ENCODE data around the gene LRIT2.

Gene LRIT2

DNA sequence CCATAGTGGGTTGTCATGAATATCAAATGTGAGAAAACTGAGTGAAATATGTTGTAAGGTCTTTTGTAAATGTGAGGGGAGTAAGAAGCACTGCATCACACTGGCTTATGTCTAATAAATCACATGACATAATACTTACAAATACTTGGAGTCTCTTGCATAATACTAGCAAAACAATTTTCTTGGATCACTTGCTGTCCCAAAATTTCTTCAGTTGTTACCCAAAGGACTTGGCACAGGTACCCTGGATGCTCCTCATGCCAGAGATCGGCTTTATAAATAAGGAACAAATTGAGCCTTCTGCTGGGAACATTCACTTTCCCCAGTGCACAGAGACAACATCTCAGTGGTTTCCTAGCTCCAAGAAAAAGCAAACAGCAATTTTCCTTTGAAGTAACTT lies 5.0 kb upstream of the LRIT2 start:
- Mint-ChIP-seq H3K9me3 (no peaks in the 10 kb centered on the region), H3K27me3 (peaks cover 7% of the 10 kb centered on the region), H3K36me3 (ENCODE audit: low read depth) (no peaks in the 10 kb centered on the region), H3K4me1 (ENCODE audit: low read depth) (no peaks in the 10 kb centered on the region), H3K27ac (no peak overlapping the region), H3K4me3 (no peak overlapping the region)

DNA sequence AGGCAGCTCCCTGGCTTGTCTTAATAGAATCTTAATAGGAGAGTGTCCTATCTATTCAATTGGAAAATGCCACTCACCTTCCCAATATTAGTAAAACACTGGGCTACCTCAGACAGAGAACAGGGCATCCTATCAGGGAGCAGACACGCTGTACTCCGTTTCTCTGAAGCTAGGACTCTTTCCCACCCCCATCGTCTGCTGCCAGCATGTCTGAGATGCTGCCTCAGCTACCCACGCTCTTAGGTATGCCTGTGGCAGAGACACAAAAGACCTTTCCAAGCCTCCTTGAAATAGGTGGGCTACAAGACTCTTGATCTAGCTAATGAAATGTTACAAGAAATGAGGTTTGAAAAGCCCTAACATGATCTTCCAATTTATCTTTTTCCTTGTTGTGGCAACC lies 2.5 kb upstream of the LRIT2 start:
- Mint-ChIP-seq H3K27me3 (peaks cover 11% of the 10 kb centered on the region), H3K9me3 (no peaks in the 10 kb centered on the region), H3K36me3 (ENCODE audit: low read depth) (no peaks in the 10 kb centered on the region), H3K4me3 (no peak overlapping the region), H3K4me1 (ENCODE audit: low read depth) (no peaks in the 10 kb centered on the region), H3K27ac (no peak overlapping the region)

DNA sequence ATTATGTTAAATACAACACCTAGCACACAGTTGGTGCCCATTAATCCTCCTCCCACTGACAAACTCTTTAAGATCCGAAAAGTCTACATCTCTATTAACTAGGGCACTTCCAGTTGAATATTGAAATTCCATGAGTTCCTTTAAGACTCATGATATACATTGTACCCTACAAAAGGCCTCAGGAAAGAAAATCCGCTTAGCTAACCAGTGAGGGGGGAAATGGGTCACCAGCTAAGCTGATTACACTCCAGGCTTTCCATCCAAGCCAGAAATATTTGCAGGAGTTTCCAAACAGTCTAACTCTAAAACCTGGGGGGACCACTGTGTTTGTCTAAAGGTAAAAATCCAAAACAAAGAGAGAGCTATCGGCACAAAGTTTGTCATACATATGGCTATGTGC lies 1.3 kb upstream of the LRIT2 start:
- peaks cover 11% of the 10 kb centered on the region for H3K27me3 Mint-ChIP-seq
- H3K36me3 Mint-ChIP-seq (ENCODE audit: low read depth): no peaks in the 10 kb centered on the region
- no peaks in the 10 kb centered on the region for H3K9me3 Mint-ChIP-seq
- no peak overlapping the region for H3K4me3 Mint-ChIP-seq
- no peak overlapping the region for H3K27ac Mint-ChIP-seq
- H3K4me1 Mint-ChIP-seq (ENCODE audit: low read depth): no peaks in the 10 kb centered on the region

DNA sequence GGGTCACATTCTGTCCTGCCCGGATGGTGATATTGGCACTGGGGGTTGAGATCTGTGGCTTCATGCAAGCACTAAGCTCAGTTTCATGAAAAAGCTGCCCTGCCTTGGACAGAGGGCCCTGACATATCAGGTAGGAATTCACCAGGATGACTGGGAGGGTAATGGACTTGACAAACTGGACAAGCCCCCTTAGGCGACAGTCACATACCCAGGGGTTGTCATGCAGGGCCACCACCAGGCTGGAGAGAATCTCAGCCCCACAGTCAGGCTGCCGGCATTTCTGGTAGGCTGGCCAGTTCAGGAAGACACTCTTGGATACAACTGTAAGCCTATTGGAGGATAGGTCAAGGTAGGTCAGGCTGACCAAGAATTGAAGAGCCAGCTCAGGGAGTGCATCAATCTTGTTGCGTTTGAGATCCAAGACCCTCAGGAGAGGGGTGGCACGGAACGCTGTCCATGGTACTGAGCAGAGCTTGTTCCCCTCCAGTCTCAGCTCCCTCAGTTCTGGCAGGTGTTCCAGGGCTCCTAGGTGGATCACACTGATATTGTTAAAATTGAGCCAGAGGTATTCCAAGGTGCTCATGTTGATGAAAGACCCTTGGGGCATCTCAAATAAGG lies 824 bp downstream of the LRIT2 start:
- H3K4me1 Mint-ChIP-seq (ENCODE audit: low read depth): no peaks in the 10 kb centered on the region
- H3K36me3 Mint-ChIP-seq (ENCODE audit: low read depth): no peaks in the 10 kb centered on the region
- no peak overlapping the region for H3K27ac Mint-ChIP-seq
- H3K9me3 Mint-ChIP-seq: peaks cover 2% of the 10 kb centered on the region
- H3K4me3 Mint-ChIP-seq: no peak overlapping the region
- peaks cover 11% of the 10 kb centered on the region for H3K27me3 Mint-ChIP-seq

DNA sequence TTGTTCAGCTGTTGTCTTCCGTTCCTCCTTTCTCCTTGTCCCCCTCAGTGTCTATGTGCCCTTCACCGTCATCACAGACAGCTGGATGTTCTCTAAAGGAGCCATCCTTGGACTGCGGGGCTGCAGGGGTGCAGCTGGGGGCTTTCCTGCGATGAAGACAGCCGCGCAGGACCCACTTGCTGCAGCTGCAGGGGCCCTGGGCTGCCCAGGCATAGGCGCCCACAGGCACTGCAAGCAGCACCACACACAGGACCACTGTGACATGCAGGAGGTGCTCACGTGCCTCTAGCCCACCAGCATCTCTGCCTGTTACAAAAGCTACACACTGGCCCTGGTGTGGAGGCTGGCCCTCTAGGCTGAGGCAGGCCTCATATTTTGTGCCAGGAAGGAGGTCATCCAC lies 3.4 kb downstream of the LRIT2 start:
- H3K27ac Mint-ChIP-seq: no peak overlapping the region
- H3K27me3 Mint-ChIP-seq: peaks cover 12% of the 10 kb centered on the region
- no peak overlapping the region for H3K4me3 Mint-ChIP-seq
- H3K4me1 Mint-ChIP-seq (ENCODE audit: low read depth): no peaks in the 10 kb centered on the region
- H3K36me3 Mint-ChIP-seq (ENCODE audit: low read depth): no peaks in the 10 kb centered on the region
- peaks cover 6% of the 10 kb centered on the region for H3K9me3 Mint-ChIP-seq

DNA sequence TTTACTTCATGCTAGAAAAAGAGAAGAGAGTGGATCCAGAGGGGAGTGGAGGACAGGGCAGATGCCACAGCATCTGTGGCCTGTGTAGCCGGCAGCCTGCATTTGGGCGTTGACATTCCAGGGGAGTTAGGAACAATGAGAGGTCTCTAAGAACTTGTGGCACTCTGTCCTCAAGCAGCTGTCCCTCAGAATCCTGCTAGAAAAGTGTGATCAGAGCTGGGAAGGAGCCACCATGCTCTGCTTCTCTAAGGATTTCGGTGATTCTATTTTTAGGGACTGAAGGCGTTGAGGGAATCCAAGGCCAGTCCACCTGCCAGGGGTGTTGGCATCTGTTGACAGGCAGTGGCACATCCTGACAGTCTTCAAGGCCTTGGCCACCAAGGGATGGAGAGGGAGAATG lies 7.6 kb downstream of the LRIT2 start:
- peaks cover 6% of the 10 kb centered on the region for H3K9me3 Mint-ChIP-seq
- H3K27ac Mint-ChIP-seq: no peak overlapping the region
- H3K4me3 Mint-ChIP-seq: no peak overlapping the region
- H3K36me3 Mint-ChIP-seq (ENCODE audit: low read depth): no peaks in the 10 kb centered on the region
- H3K4me1 Mint-ChIP-seq (ENCODE audit: low read depth): no peaks in the 10 kb centered on the region
- H3K27me3 Mint-ChIP-seq: peaks cover 5% of the 10 kb centered on the region

DNA sequence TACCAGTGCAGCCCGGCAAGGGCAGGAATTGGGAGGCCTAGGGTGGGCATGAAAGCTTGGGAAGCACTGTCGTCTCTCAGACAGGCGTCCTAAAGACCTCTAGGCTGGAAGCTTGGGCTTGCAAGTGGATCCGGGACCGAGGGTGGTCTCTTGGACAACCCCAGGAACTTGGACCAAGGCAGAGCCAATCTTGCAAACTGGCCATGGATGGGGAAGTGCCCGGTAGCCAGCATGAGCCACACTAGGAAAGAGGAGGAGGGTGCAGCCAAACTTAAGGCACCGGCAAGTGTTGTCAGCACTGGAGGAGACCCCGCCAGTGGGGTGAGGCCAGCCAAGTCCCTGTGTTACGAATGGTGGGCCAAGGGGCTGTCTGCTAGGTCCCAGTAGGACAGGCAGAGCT lies 8.5 kb downstream of the LRIT2 start:
- Mint-ChIP-seq H3K4me1 (ENCODE audit: low read depth) (no peaks in the 10 kb centered on the region), H3K36me3 (ENCODE audit: low read depth) (no peaks in the 10 kb centered on the region), H3K27me3 (peaks cover 5% of the 10 kb centered on the region), H3K27ac (no peak overlapping the region), H3K9me3 (peaks cover 6% of the 10 kb centered on the region), H3K4me3 (no peak overlapping the region)

DNA sequence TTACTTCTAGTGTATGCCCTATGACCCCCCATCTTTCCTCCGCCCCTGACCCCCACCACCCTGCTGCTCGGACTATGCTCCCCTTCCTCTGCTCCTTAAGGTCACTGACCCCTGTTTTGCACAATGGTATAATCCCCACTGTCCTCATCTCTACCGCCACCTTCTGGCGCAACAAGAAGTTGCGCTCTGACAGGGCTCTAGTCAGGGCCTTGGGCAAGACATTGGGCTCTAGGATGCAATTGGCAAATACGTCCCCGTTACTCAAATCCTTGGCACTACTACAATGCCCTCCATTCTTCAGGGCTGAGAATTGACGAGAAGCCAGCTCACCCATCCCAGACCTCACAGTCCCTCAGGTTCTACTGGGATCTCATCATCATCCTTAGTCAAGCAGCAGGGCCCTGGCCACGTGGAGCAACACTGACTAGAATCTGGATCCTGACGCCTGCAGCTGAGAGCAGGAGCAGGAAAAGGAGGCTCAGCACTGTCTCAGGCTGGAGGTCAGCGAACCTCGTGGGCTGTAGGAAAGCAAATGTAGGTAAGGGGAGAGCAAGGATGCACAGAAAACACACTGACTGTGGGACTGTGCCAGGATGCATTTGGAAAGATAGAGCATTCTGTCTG lies 10.6 kb downstream of the LRIT2 start:
- peaks cover 5% of the 10 kb centered on the region for H3K27me3 Mint-ChIP-seq
- no peak overlapping the region for H3K4me3 Mint-ChIP-seq
- H3K36me3 Mint-ChIP-seq (ENCODE audit: low read depth): no peaks in the 10 kb centered on the region
- H3K4me1 Mint-ChIP-seq (ENCODE audit: low read depth): no peaks in the 10 kb centered on the region
- no peak overlapping the region for H3K27ac Mint-ChIP-seq
- peaks cover 6% of the 10 kb centered on the region for H3K9me3 Mint-ChIP-seq

DNA sequence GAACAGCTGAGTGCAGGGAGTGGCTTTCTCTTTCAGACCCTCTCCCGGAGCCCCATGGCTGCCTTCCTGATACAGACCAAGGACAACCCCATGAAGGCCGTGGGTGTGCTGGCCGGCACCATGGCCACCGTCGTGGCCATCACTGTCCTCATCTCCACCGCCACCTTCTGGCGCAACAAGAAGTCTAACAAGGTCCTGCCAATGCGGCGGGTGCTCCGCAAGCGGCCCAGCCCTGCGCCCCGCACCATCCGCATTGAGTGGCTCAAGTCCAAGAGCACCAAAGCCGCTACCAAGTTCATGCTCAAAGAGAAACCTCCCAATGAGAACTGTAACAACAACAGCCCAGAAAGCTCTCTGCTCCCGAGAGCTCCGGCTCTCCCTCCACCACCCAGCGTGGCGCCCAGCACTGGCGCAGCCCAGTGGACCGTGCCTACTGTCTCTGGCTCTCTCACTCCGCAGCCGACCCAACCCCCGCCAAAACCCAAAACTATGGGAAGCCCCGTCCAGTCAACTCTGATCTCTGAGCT lies 11.2 kb downstream of the LRIT2 start:
- Mint-ChIP-seq H3K27ac (no peak overlapping the region), H3K9me3 (peaks cover under 1% of the 10 kb centered on the region), H3K27me3 (no peaks in the 10 kb centered on the region), H3K4me1 (ENCODE audit: low read depth) (no peaks in the 10 kb centered on the region), H3K36me3 (ENCODE audit: low read depth) (no peaks in the 10 kb centered on the region), H3K4me3 (no peak overlapping the region)

DNA sequence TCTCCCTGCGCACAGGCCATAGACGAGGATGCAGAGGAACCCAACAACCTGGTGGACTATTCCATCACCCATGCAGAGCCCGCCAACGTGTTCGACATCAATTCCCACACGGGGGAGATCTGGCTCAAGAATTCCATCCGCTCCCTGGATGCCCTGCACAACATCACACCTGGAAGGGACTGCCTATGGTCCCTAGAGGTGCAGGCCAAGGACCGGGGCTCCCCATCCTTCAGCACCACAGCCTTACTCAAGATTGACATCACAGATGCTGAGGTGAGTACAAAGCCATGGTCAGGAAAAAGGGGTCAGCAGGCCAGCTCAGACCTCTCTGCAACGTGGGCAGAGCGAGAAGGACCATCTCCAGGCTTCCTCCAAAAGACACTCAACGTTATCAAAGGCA lies 12.3 kb downstream of the LRIT2 start:
- H3K4me3 Mint-ChIP-seq: no peak overlapping the region
- no peaks in the 10 kb centered on the region for H3K9me3 Mint-ChIP-seq
- no peaks in the 10 kb centered on the region for H3K4me1 Mint-ChIP-seq (ENCODE audit: low read depth)
- H3K27ac Mint-ChIP-seq: no peak overlapping the region
- H3K27me3 Mint-ChIP-seq: peaks cover 3% of the 10 kb centered on the region
- H3K36me3 Mint-ChIP-seq (ENCODE audit: low read depth): no peaks in the 10 kb centered on the region

DNA sequence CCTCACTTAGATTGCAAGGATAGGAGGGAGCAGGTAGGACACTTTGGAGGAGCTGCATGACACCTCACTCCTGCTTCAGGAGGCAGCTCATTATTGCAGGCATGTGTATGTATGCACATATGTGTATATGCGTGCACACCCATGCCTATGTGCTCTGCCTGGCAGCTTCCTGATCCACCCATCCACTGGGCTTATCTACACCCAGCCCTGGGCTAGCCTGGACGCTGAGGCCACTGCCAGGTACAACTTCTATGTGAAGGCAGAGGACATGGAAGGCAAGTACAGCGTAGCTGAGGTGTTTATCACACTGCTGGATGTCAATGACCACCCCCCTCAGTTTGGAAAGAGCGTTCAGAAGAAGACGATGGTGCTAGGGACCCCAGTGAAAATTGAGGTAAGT lies 13.3 kb downstream of the LRIT2 start:
- Mint-ChIP-seq H3K27ac (no peak overlapping the region), H3K4me1 (ENCODE audit: low read depth) (no peaks in the 10 kb centered on the region), H3K27me3 (peaks cover 3% of the 10 kb centered on the region), H3K36me3 (ENCODE audit: low read depth) (no peaks in the 10 kb centered on the region), H3K4me3 (no peak overlapping the region), H3K9me3 (no peaks in the 10 kb centered on the region)

DNA sequence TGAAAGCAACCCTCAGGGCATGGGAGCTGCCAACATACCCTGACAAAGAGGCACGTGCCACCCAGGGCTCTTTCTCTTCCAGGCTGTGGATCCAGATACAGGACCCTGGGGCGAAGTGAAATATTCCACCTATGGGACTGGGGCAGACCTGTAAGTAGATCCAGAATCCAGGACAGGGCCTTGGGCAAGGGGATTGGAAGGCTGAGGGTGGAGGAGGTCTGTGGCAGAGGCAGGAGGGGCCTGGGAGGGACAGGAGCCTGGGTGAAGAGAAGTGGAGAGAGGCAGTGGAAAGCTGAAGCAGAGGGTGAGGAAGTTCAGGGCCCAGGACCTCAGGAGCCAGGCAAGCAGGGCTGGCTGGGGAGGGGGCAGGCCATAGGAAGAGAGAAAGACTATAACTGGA lies 13.8 kb downstream of the LRIT2 start:
- H3K36me3 Mint-ChIP-seq (ENCODE audit: low read depth): no peaks in the 10 kb centered on the region
- H3K27ac Mint-ChIP-seq: no peak overlapping the region
- H3K9me3 Mint-ChIP-seq: no peaks in the 10 kb centered on the region
- peaks cover 3% of the 10 kb centered on the region for H3K27me3 Mint-ChIP-seq
- no peaks in the 10 kb centered on the region for H3K4me1 Mint-ChIP-seq (ENCODE audit: low read depth)
- H3K4me3 Mint-ChIP-seq: no peak overlapping the region

DNA sequence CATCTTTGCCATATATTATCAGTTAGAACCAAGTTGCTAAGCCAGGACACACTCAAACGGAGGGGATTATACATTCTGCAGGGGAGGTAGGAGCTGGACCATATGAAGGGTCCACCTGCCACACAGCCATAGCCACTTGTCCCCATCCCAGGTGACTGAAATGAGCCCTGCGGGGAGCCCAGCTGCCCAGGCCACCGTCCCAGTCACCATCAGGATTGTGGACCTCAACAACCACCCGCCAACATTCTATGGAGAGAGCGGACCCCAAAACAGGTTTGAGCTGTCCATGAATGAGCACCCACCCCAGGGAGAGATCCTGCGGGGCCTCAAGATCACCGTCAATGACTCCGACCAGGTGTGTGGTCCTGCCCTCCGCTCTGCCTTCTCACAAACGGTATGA lies 17.3 kb downstream of the LRIT2 start:
- Mint-ChIP-seq H3K36me3 (ENCODE audit: low read depth) (no peaks in the 10 kb centered on the region), H3K27ac (no peak overlapping the region), H3K4me1 (ENCODE audit: low read depth) (no peaks in the 10 kb centered on the region)

DNA sequence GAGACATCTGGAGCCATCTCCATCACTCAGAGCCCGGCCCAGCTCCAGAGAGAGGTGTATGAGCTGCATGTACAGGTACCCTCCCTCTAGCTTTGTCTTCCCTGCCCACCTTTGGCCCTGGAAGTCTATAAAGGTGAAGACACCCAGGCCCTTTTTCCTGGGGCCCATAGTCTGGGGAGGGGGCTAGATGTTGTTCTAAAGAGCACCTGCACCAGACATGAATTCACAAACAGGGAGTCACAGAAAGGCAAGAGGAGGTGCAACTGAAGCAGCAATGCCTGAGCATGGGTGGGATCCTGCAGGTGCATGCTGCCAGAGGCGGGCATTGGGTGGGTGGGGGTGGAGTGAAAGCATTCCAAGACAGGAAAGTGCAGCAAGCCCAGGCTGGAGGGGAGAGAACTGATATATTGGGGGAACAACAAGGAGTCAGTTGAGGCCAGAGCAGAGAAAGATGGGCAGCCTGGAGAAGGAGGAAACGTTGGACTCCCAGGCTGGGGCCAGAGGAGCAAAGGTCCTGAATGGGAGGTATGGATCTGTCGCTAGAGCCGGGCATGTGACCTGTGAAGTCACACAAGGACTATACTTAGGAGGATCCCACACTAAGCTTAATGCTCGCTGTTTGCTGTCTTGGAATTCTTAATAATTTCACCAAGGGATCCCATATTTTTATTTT lies 19.4 kb downstream of the LRIT2 start:
- H3K4me1 Mint-ChIP-seq (ENCODE audit: low read depth): no peaks in the 10 kb centered on the region
- H3K27ac Mint-ChIP-seq: no peak overlapping the region
- no peaks in the 10 kb centered on the region for H3K9me3 Mint-ChIP-seq
- no peak overlapping the region for H3K4me3 Mint-ChIP-seq
- no peaks in the 10 kb centered on the region for H3K36me3 Mint-ChIP-seq (ENCODE audit: low read depth)
- peaks cover 3% of the 10 kb centered on the region for H3K27me3 Mint-ChIP-seq

More for the DNA sequence above, 17.3 kb downstream of the LRIT2 start:
- Mint-ChIP-seq H3K27me3 (peaks cover 3% of the 10 kb centered on the region), H3K4me3 (no peak overlapping the region), H3K9me3 (no peaks in the 10 kb centered on the region)

DNA sequence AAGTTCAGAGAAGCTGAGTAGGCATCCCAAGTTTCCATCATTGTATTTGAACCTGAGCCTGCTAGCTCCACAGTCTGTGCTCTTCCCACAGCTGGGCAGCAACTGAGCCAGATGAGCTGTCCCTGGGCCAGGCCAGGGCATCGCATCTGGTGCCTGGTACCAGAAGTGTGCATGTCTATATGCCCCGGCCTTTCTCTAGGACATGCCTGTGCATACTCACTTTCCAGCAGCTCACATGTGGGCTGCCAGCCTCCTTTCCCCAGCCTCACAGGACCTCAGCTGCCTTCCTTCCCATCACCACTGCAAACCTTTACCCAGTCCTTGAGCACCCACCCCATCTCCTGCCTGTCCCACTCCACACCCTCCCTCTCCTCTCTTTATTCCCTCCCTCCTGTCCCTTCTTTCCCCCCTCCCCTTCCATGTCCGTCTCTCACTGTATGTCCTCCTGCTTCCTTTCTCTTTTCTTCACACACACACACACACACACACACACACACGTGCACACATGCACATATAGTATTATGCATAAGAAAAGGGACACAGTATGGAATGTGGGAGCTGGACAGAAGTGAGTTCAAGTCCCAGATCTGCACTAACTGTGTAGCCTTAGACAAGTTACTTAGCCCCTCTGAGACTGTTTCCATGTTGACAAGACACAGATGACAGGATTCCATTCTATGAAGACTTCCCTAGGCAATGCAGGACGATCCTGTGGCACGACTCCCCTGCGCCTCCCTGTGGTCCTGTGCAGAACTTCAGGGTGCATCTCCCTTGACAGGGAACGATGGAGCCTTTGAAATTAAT lies 20.1 kb downstream of the LRIT2 start:
- no peak overlapping the region for H3K27ac Mint-ChIP-seq
- no peaks in the 10 kb centered on the region for H3K36me3 Mint-ChIP-seq (ENCODE audit: low read depth)
- no peaks in the 10 kb centered on the region for H3K4me1 Mint-ChIP-seq (ENCODE audit: low read depth)
- no peak overlapping the region for H3K4me3 Mint-ChIP-seq
- H3K9me3 Mint-ChIP-seq: no peaks in the 10 kb centered on the region
- H3K27me3 Mint-ChIP-seq: peaks cover 3% of the 10 kb centered on the region
